ENCODE results near the gene ANGPTL2. TPM values are rescaled to one million over a fixed set of nuclear protein-coding genes. Genes with fewer than 3 reads are reported as not detected.
A peak's percentile ranks its signal among the peaks of the same experiment; 100 is the strongest.
"Not testable (repeated sequence)": the region's sequence is repeated elsewhere in the genome, so short reads cannot be mapped to it uniquely, and the experiment has no call there.

Gene ANGPTL2
- total RNA-seq: not detected

GRCh38 chr9:127122176-127123063, at the start of gene ANGPTL2:
Gene ANGPTL2, minus strand, starts transcription at chr9:127122635. Its CDS starts 13,904 bp downstream, at chr9:127108731.
- ATAC-seq: peak; percentile 23
- H3K36me3 Mint-ChIP-seq: no peaks in the 10 kb centered on the region
- H3K27ac Mint-ChIP-seq: no peak within 1 kb of the TSS
- peaks cover 69% of the 10 kb centered on the region for H3K27me3 Mint-ChIP-seq
- H3K4me1 Mint-ChIP-seq: peaks cover 6% of the 10 kb centered on the region
- no peak within 1 kb of the TSS for H3K4me3 Mint-ChIP-seq
- CTCF ChIA-PET: interaction anchor here (1.4 kb wide), 1 partner anchor 50 kb away, joined by 3 read pairs; no protein-coding TSS in a partner anchor
- no peaks in the 10 kb centered on the region for H3K9me3 Mint-ChIP-seq (ENCODE audit: low read depth)
- no peak for DNase-seq

GRCh38 chr9:127171348-127171747, 48.9 kb upstream of the ANGPTL2 start:
- DNase-seq: peak; percentile 26
- H3K9me3 Mint-ChIP-seq (ENCODE audit: low read depth); H3K4me3 Mint-ChIP-seq; ATAC-seq; H3K36me3 Mint-ChIP-seq; H3K27ac Mint-ChIP-seq; H3K27me3 Mint-ChIP-seq; H3K4me1 Mint-ChIP-seq; CTCF ChIA-PET: not testable (repeated sequence)

GRCh38 chr9:127170652-127171051, 48.2 kb upstream of the ANGPTL2 start:
- Mint-ChIP-seq H3K9me3 (ENCODE audit: low read depth) (no peaks in the 10 kb centered on the region), H3K27ac (no peak overlapping the region), H3K4me1 (peaks cover 4% of the 10 kb centered on the region), H3K27me3 (no peaks in the 10 kb centered on the region), H3K36me3 (no peaks in the 10 kb centered on the region), H3K4me3 (no peak overlapping the region)
- DNase-seq (peak; percentile 29), ATAC-seq (no peak)
- CTCF ChIA-PET: interaction anchor here (0.9 to 1.1 kb wide), 2 partner anchors 9 to 229 kb away, joined by 3 to 4 read pairs; no protein-coding TSS in a partner anchor

GRCh38 chr9:127170103-127170502, 47.7 kb upstream of the ANGPTL2 start:
- CTCF ChIA-PET: interaction anchor here (0.9 to 1.1 kb wide), 2 partner anchors 9 to 228 kb away, joined by 3 to 4 read pairs; no protein-coding TSS in a partner anchor
- no peaks in the 10 kb centered on the region for H3K27me3 Mint-ChIP-seq
- no peaks in the 10 kb centered on the region for H3K9me3 Mint-ChIP-seq (ENCODE audit: low read depth)
- no peaks in the 10 kb centered on the region for H3K36me3 Mint-ChIP-seq
- ATAC-seq (no peak), DNase-seq (peak; percentile 22)
- peaks cover 4% of the 10 kb centered on the region for H3K4me1 Mint-ChIP-seq
- no peak overlapping the region for H3K27ac Mint-ChIP-seq
- no peak overlapping the region for H3K4me3 Mint-ChIP-seq

- Mint-ChIP-seq H3K9me3 (ENCODE audit: low read depth) (no peaks in the 10 kb centered on the region), H3K36me3 (no peaks in the 10 kb centered on the region), H3K27ac (no peak overlapping the region), H3K4me1 (peaks cover 4% of the 10 kb centered on the region), H3K27me3 (no peaks in the 10 kb centered on the region), H3K4me3 (no peak overlapping the region)
- CTCF ChIA-PET: interaction anchor here (0.9 to 1.1 kb wide), 2 partner anchors 8 to 228 kb away, joined by 3 to 4 read pairs; no protein-coding TSS in a partner anchor
- DNase-seq (peak; percentile 33), ATAC-seq (no peak)
Measured at GRCh38 chr9:127169575-127169883, 47.1 kb upstream of the ANGPTL2 start.

GRCh38 chr9:127168756-127169574, 46.5 kb upstream of the ANGPTL2 start:
- CTCF ChIA-PET: interaction anchor here (0.6 to 1.6 kb wide), 2 partner anchors 22 to 30 kb away, joined by 3 to 4 read pairs; no protein-coding TSS in a partner anchor
- Mint-ChIP-seq H3K4me1 (peaks cover 4% of the 10 kb centered on the region), H3K27me3 (no peaks in the 10 kb centered on the region), H3K36me3 (no peaks in the 10 kb centered on the region), H3K9me3 (ENCODE audit: low read depth) (no peaks in the 10 kb centered on the region), H3K4me3 (no peak overlapping the region), H3K27ac (no peak overlapping the region)
- ATAC-seq: no peak
- DNase-seq: peak; percentile 38

GRCh38 chr9:127167560-127168326, 45.3 kb upstream of the ANGPTL2 start:
- no peaks in the 10 kb centered on the region for H3K27me3 Mint-ChIP-seq
- H3K27ac Mint-ChIP-seq: no peak overlapping the region
- H3K4me3 Mint-ChIP-seq: no peak overlapping the region
- CTCF ChIA-PET: interaction anchor here (0.6 to 1.6 kb wide), 2 partner anchors 21 to 31 kb away, joined by 3 to 4 read pairs; no protein-coding TSS in a partner anchor
- ATAC-seq: no peak
- DNase-seq: peak; percentile 21
- H3K4me1 Mint-ChIP-seq: peaks cover 14% of the 10 kb centered on the region
- H3K9me3 Mint-ChIP-seq (ENCODE audit: low read depth): no peaks in the 10 kb centered on the region
- H3K36me3 Mint-ChIP-seq: no peaks in the 10 kb centered on the region

- DNase-seq (peak; percentile 19), ATAC-seq (no peak)
- Mint-ChIP-seq H3K27ac (no peak overlapping the region), H3K27me3 (no peaks in the 10 kb centered on the region), H3K9me3 (ENCODE audit: low read depth) (no peaks in the 10 kb centered on the region), H3K36me3 (no peaks in the 10 kb centered on the region), H3K4me1 (peaks cover 23% of the 10 kb centered on the region), H3K4me3 (no peak overlapping the region)
- CTCF ChIA-PET: no interaction called here
Measured at GRCh38 chr9:127166651-127167524, 44.5 kb upstream of the ANGPTL2 start.

- CTCF ChIA-PET: no interaction called here
- Mint-ChIP-seq H3K27ac (no peak overlapping the region), H3K4me3 (no peak overlapping the region), H3K4me1 (peaks cover 29% of the 10 kb centered on the region), H3K36me3 (no peaks in the 10 kb centered on the region), H3K27me3 (no peaks in the 10 kb centered on the region), H3K9me3 (ENCODE audit: low read depth) (no peaks in the 10 kb centered on the region)
- ATAC-seq (no peak), DNase-seq (no peak)
Measured at GRCh38 chr9:127166111-127166510, 43.7 kb upstream of the ANGPTL2 start.

GRCh38 chr9:127165116-127165515, 42.7 kb upstream of the ANGPTL2 start:
- no peaks in the 10 kb centered on the region for H3K36me3 Mint-ChIP-seq
- no peaks in the 10 kb centered on the region for H3K27me3 Mint-ChIP-seq
- CTCF ChIA-PET: interaction anchor here (1.0 kb wide), 1 partner anchor 225 kb away, joined by 3 read pairs; no protein-coding TSS in a partner anchor
- peak; percentile 35 for DNase-seq
- no peak overlapping the region for H3K4me3 Mint-ChIP-seq
- ATAC-seq: no peak
- H3K4me1 Mint-ChIP-seq: peaks cover 29% of the 10 kb centered on the region
- H3K9me3 Mint-ChIP-seq (ENCODE audit: low read depth): no peaks in the 10 kb centered on the region
- no peak overlapping the region for H3K27ac Mint-ChIP-seq

GRCh38 chr9:127163409-127163808, 41.0 kb upstream of the ANGPTL2 start:
- Mint-ChIP-seq H3K4me1 (peaks cover 33% of the 10 kb centered on the region), H3K36me3 (no peaks in the 10 kb centered on the region), H3K27me3 (no peaks in the 10 kb centered on the region), H3K9me3 (ENCODE audit: low read depth) (no peaks in the 10 kb centered on the region), H3K27ac (peak overlapping the region; percentile 48), H3K4me3 (no peak overlapping the region)
- CTCF ChIA-PET: interaction anchor here (0.6 to 1.7 kb wide), 4 partner anchors 36 to 353 kb away, joined by 3 to 4 read pairs (median 3); no protein-coding TSS in a partner anchor
- ATAC-seq: peak; percentile 65
- DNase-seq: peak; percentile 61

- Mint-ChIP-seq H3K9me3 (ENCODE audit: low read depth) (no peaks in the 10 kb centered on the region), H3K4me1 (peaks cover 33% of the 10 kb centered on the region), H3K4me3 (no peak overlapping the region), H3K36me3 (no peaks in the 10 kb centered on the region), H3K27me3 (no peaks in the 10 kb centered on the region), H3K27ac (peak overlapping the region; percentile 75)
- ATAC-seq: no peak
- DNase-seq: peak; percentile 26
- CTCF ChIA-PET: interaction anchor here (0.6 to 1.7 kb wide), 3 partner anchors 36 to 353 kb away, joined by 3 read pairs; no protein-coding TSS in a partner anchor
Measured at GRCh38 chr9:127162864-127163365, 40.5 kb upstream of the ANGPTL2 start.
